ENCODE data around the gene IGSF9. TPM values are rescaled to one million over a fixed set of nuclear protein-coding genes. Genes with fewer than 3 reads are reported as not detected.

Gene IGSF9
- total and polyA plus RNA-seq, 2 of the 13 experiments (the other 11 are each of a cell fraction or from before 2014, with no cell fraction given), result 0.03 TPM; not detected in 1

DNA sequence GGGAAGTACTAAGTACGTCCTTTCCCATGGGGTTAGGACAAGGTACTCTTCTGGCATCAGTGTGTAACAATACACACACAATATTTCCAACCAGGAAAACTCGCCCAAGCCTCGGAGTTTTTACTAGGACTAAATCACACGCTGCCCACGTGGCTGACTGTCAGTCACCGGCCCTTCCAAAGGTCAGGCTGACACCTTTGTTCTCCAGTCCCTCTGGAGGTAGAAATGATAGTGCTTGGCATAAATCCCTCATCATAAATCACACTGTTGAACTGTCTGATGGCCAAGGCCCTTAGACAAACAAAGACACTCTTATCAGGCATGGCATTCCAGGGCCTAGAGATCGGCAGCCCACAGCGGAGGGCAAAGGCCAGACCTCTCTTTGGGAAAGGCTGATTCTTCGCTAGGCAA is 25.5 kb upstream of the IGSF9 start (continued):
- TF ChIP-seq ZNF639 (CRISPR knock-in tag; conservative IDR thresholded peaks at IDR 0.05) (no peak), ZNF563 (CRISPR knock-in tag; IDR thresholded peaks at IDR 0.05) (no peak), RNF219 (CRISPR knock-in tag; IDR thresholded peaks at IDR 0.05) (no peak), ZNF788 (CRISPR knock-in tag; IDR thresholded peaks at IDR 0.05; ENCODE audit: borderline replicate concordance) (peak; percentile 80; the same call in 1 of the 2 replicates), MYPOP (CRISPR knock-in tag; IDR thresholded peaks at IDR 0.05) (no peak), ETV5 (CRISPR knock-in tag; IDR thresholded peaks at IDR 0.05; ENCODE audit: borderline replicate concordance) (0 out of 2 replicates have a peak, but pooled peaks have one; percentile 14), YY1 (IDR thresholded peaks at IDR 0.05; ENCODE audit: insufficient read depth, insufficient replicate concordance, low read depth, low read length) (no peak), PPARG (CRISPR knock-in tag; conservative IDR thresholded peaks at IDR 0.05) (peak; percentile 87), STAG1 (CRISPR knock-in tag; IDR thresholded peaks at IDR 0.05) (no peak), ZNF337 (CRISPR knock-in tag; IDR thresholded peaks at IDR 0.05; ENCODE audit: borderline replicate concordance, low read depth) (no peak), ONECUT2 (CRISPR knock-in tag; IDR thresholded peaks at IDR 0.05) (no peak), ZSCAN20 (CRISPR knock-in tag; IDR thresholded peaks at IDR 0.05; ENCODE audit: borderline replicate concordance) (no peak), JARID2 (CRISPR knock-in tag; IDR thresholded peaks at IDR 0.05; ENCODE audit: insufficient replicate concordance) (no peak), RFX1 (IDR thresholded peaks at IDR 0.05) (no peak), ZFP37 (CRISPR knock-in tag; IDR thresholded peaks at IDR 0.05; ENCODE audit: borderline replicate concordance) (no peak), SMAD9 (CRISPR knock-in tag; IDR thresholded peaks at IDR 0.05) (no peak), HCFC1 (IDR thresholded peaks at IDR 0.05; ENCODE audit: low read depth, low read length) (no peak), SMARCC2 (IDR thresholded peaks at IDR 0.05) (no peak), ARNTL (CRISPR knock-in tag; IDR thresholded peaks at IDR 0.05) (no peak), ZNF264 (CRISPR knock-in tag; IDR thresholded peaks at IDR 0.05) (no peak), ARNT (IDR thresholded peaks at IDR 0.05) (no peak), SALL2 (CRISPR knock-in tag; IDR thresholded peaks at IDR 0.05) (no peak), ZNF550 (CRISPR knock-in tag; IDR thresholded peaks at IDR 0.05; ENCODE audit: borderline replicate concordance) (no peak), SIX1 (CRISPR knock-in tag; IDR thresholded peaks at IDR 0.05; ENCODE audit: borderline replicate concordance) (peak; percentile 44; the same call in 1 of the 2 replicates)
- TF ChIP-seq, protein P1, sequence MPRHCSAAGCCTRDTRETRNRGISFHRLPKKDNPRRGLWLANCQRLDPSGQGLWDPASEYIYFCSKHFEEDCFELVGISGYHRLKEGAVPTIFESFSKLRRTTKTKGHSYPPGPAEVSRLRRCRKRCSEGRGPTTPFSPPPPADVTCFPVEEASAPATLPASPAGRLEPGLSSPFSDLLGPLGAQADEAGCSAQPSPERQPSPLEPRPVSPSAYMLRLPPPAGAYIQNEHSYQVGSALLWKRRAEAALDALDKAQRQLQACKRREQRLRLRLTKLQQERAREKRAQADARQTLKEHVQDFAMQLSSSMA (CRISPR knock-in tag; IDR thresholded peaks at IDR 0.05), result no peak
- TF ChIP-seq, protein P2, sequence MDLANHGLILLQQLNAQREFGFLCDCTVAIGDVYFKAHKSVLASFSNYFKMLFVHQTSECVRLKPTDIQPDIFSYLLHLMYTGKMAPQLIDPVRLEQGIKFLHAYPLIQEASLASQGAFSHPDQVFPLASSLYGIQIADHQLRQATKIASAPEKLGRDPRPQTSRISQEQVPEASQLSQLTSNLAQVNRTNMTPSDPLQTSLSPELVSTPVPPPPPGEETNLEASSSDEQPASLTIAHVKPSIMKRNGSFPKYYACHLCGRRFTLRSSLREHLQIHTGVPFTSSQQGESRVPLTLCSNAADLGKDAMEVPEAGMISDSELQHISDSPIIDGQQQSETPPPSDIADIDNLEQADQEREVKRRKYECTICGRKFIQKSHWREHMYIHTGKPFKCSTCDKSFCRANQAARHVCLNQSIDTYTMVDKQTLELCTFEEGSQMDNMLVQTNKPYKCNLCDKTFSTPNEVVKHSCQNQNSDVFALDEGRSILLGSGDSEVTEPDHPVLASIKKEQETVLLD (CRISPR knock-in tag; IDR thresholded peaks at IDR 0.05; ENCODE audit: low read depth), result no peak
